Measurements from ENCODE around the gene FOXN1. TPM values are rescaled to one million over a fixed set of nuclear protein-coding genes. Genes with fewer than 3 reads are reported as not detected.
A peak's percentile ranks its signal among the peaks of the same experiment; 100 is the strongest.

The FOXN1 gene
- polyA plus RNA-seq, 1 of the 3 experiments (the other 2 are of a cell fraction): not detected

GRCh38 chr17:28550858-28551257 is 44.7 kb downstream of the FOXN1 start:
- Histone ChIP-seq H3K9me3 (no peaks in the 10 kb centered on the region), H3K4me3 (ENCODE audit: low read depth in 2 of 2, low read length in 1 of 2) (no peak overlapping the region), H3K4me1 (ENCODE audit: control insufficient read depth in 1 of 2, insufficient read depth in 2 of 2, low read depth in 1 of 2, low read length in 1 of 2) (peaks cover 3 to 33% of the 10 kb centered on the region in 2 experiments; a peak in 2 of 4 replicates), H3K9me2 (no peaks in the 10 kb centered on the region), H2AFZ (ENCODE audit: low read depth) (no peak overlapping the region), H3K79me2 (ENCODE audit: insufficient read depth) (peaks cover 16% of the 10 kb centered on the region), H3K36me3 (replicated peaks in 1 of 2; ENCODE audit: control insufficient read depth in 1 of 2, insufficient read depth in 2 of 2, low read length in 1 of 2) (peaks cover 8 to 26% of the 10 kb centered on the region in 2 experiments), H4K20me1 (ENCODE audit: insufficient read depth) (peaks cover 15% of the 10 kb centered on the region), H3K4me2 (peak overlapping the region; percentile 89), H3K27me3 (ENCODE audit: insufficient read depth) (no peaks in the 10 kb centered on the region), H3K9ac (no peak overlapping the region), H3K27ac (ENCODE audit: low read depth in 2 of 2, low read length in 1 of 2) (no peak overlapping the region), H3F3A (replicated peaks; ENCODE audit: insufficient read depth) (peaks cover 5% of the 10 kb centered on the region)
- POLR2A ChIA-PET: no interaction called here
- CTCF ChIA-PET: interaction anchor here (0.9 to 7.0 kb wide), 6 partner anchors 10 to 61 kb away, joined by 3 to 87 read pairs (median 10); partner anchors contain the start of gene RSKR
- no peak for DNase-seq
- no CpG with 5 or more reads among the region's 1 CpG for WGBS (ENCODE audit: low lambda C conversion rate)
- no peak for TF ChIP-seq CHD2 (IDR thresholded peaks at IDR 0.05; ENCODE audit: low read length, partially characterized antibody)
- TF ChIP-seq SIN3A (IDR thresholded peaks at IDR 0.05; ENCODE audit: borderline replicate concordance, low read depth, low read length): no peak
- no peak for TF ChIP-seq IRF3 (IDR thresholded peaks at IDR 0.05; ENCODE audit: low read depth, low read length)

GRCh38 chr17:28551421-28552175 is 45.5 kb downstream of the FOXN1 start:
- CTCF ChIA-PET: interaction anchor here (1.2 to 7.0 kb wide), 5 partner anchors 11 to 60 kb away, joined by 3 to 87 read pairs (median 17); partner anchors contain the start of gene RSKR
- H3K27me3 ChIP-seq (ENCODE audit: insufficient read depth): no peaks in the 10 kb centered on the region
- TF ChIP-seq GATA2 (CRISPR knock-in tag; IDR thresholded peaks at IDR 0.05) (no peak), RCOR1 (IDR thresholded peaks at IDR 0.05; ENCODE audit: low read length) (no peak)
- peak overlapping the region; percentile 39 to 81; a peak in 1 of 4 replicates for H3K27ac ChIP-seq (ENCODE audit: low read depth in 2 of 2, low read length in 1 of 2)
- H3K4me2 ChIP-seq: peak overlapping the region; percentile 89
- peaks cover 3 to 33% of the 10 kb centered on the region in 2 experiments; a peak in 2 of 4 replicates for H3K4me1 ChIP-seq (ENCODE audit: control insufficient read depth in 1 of 2, insufficient read depth in 2 of 2, low read depth in 1 of 2, low read length in 1 of 2)
- POLR2A ChIA-PET: interaction anchor here (0.5 kb wide), 1 partner anchor 281 kb away, joined by 3 read pairs; no protein-coding TSS in a partner anchor
- H3F3A ChIP-seq (replicated peaks; ENCODE audit: insufficient read depth): peaks cover 5% of the 10 kb centered on the region
- peaks cover 15% of the 10 kb centered on the region for H4K20me1 ChIP-seq (ENCODE audit: insufficient read depth)
- no peaks in the 10 kb centered on the region for H3K9me3 ChIP-seq
- no peaks in the 10 kb centered on the region for H3K9me2 ChIP-seq
- DNase-seq: no peak
- peaks cover 13 to 29% of the 10 kb centered on the region in 2 experiments for H3K36me3 ChIP-seq (replicated peaks in 1 of 2; ENCODE audit: control insufficient read depth in 1 of 2, insufficient read depth in 2 of 2, low read length in 1 of 2)
- WGBS (ENCODE audit: low lambda C conversion rate): 19% methylated on average over 10 of the region's 10 CpGs
- no peak overlapping the region for H2AFZ ChIP-seq (ENCODE audit: low read depth)
- H3K4me3 ChIP-seq (ENCODE audit: low read depth in 2 of 2, low read length in 1 of 2): peak overlapping the region; percentile 70 to 90
- peaks cover 16% of the 10 kb centered on the region for H3K79me2 ChIP-seq (ENCODE audit: insufficient read depth)
- peak overlapping the region; percentile 87 for H3K9ac ChIP-seq
